Endothelial cell of umbilical vein (primary cell): ENCODE results near the gene OLIG1. TPM values are rescaled to one million over a fixed set of nuclear protein-coding genes. Genes with fewer than 3 reads are reported as not detected.

ENCODE experiments used
- BruUV-seq: library from RNA; stranded (reverse); fragments of 400-500 nt; replicated peaks from 2 replicates; lab custom pipeline; 2021; lab: Mats Ljungman, UMichigan
- CTCF ChIA-PET: fragments of 300-600, 350-600 bp; sonication (Branson Sonifier 250); formaldehyde crosslinking; loops from one replicate; lab custom pipeline; 2021; ENCODE audit warnings: antibody characterized with exemption, inconsistent platforms; lab: Charles Lee
- POLR2A ChIA-PET: fragments of 300-600, 350-600 bp; sonication (Branson Sonifier 250); formaldehyde crosslinking; loops from one replicate; lab custom pipeline; 2021; ENCODE audit warnings: antibody characterized with exemption, inconsistent platforms; lab: Charles Lee
- DNase-seq: peaks from one replicate; pipeline ENCODE4 v3.0.0-alpha.2; 2011; ENCODE audit warnings: low read depth, low spot score
- FAIRE-seq: peaks from 2 replicates; lab custom pipeline; 2011; peaks lifted over from hg19 to GRCh38; lab: Jason Lieb, UNC
- H2AFZ ChIP-seq: 2 replicates; pipeline ENCODE4 v1.6.0; 2012; ENCODE audit warnings: low read depth, low read length, control low read depth, inconsistent platforms
- H3K27ac ChIP-seq: 2 replicates; pipeline ENCODE4 v1.5.1; 2011; ENCODE audit warnings: low read depth, mild to moderate bottlenecking, control low read depth, low read length, moderate library complexity; ENCODE audit not compliant: insufficient read depth
- H3K27me3 ChIP-seq, 2 experiments: 2 replicates each; pipeline versions ENCODE4 v1.6.0 to v1.6.1; 2011; ENCODE audit warnings: low read length in 2 of 2, mixed read lengths in 1 of 2; ENCODE audit not compliant: control insufficient read depth in 2 of 2, insufficient read depth in 2 of 2
- H3K36me3 ChIP-seq, 2 experiments: 2 replicates in 1 of 2; 3 replicates in 1 of 2; pipeline ENCODE4 v1.5.1; 2011; ENCODE audit warnings: low read length in 2 of 2, mild to moderate bottlenecking in 1 of 2, moderate library complexity in 1 of 2; ENCODE audit not compliant: control insufficient read depth in 2 of 2, insufficient read depth in 2 of 2; ENCODE audit errors: extremely low read depth in 1 of 2
- H3K4me1 ChIP-seq: 3 replicates; pipeline ENCODE4 v1.5.1; 2011; ENCODE audit warnings: mild to moderate bottlenecking, low read length; ENCODE audit not compliant: control insufficient read depth, insufficient read depth; ENCODE audit errors: extremely low read depth
- H3K4me2 ChIP-seq: 2 replicates; pipeline ENCODE4 v1.6.1; 2011; ENCODE audit warnings: low read length, control low read depth, mixed read lengths; ENCODE audit not compliant: insufficient read depth
- H3K4me3 ChIP-seq, 3 experiments: fragments of 200-600 bp in 1 of 3; sonication (generic), shearing (Covaris generic) in 1 of 3; replicated peaks in 1 of 3; 2 replicates each; pipeline ENCODE4 v1.5.1; 2011 to 2016; ENCODE audit warnings: control low read depth in 3 of 3, low read length in 3 of 3, mild to moderate bottlenecking in 2 of 3, inconsistent platforms in 1 of 3, low read depth in 1 of 3, moderate library complexity in 1 of 3; ENCODE audit not compliant: insufficient read depth in 1 of 3
- H3K79me2 ChIP-seq: 2 replicates; pipeline ENCODE4 v1.6.0; 2012; ENCODE audit warnings: low read length, inconsistent platforms; ENCODE audit not compliant: control insufficient read depth, insufficient read depth
- H3K9ac ChIP-seq: replicated peaks from 2 replicates; pipeline ENCODE3; 2011; ENCODE audit warnings: low read length, control low read depth; ENCODE audit not compliant: insufficient read depth; ENCODE audit errors: extremely low read depth
- H3K9me1 ChIP-seq: replicated peaks from 3 replicates; pipeline ENCODE4 v1.6.0; 2011; ENCODE audit warnings: mild to moderate bottlenecking, low read length; ENCODE audit not compliant: control insufficient read depth, insufficient read depth; ENCODE audit errors: extremely low read depth
- H3K9me3 ChIP-seq: replicated peaks from 2 replicates; pipeline ENCODE4 v1.5.1; 2012; ENCODE audit warnings: low read length, inconsistent platforms; ENCODE audit not compliant: control insufficient read depth, insufficient read depth
- H4K20me1 ChIP-seq: replicated peaks from 2 replicates; pipeline ENCODE3; 2011; ENCODE audit warnings: mild to moderate bottlenecking, low read length; ENCODE audit not compliant: control insufficient read depth, insufficient read depth; ENCODE audit errors: extremely low read depth
- EZH2 ChIP-seq: IDR thresholded peaks from 2 replicates; pipeline ENCODE4 v1.6.1; 2012; ENCODE audit warnings: borderline replicate concordance, low read depth, mild to moderate bottlenecking, moderate library complexity, low read length, inconsistent platforms; ENCODE audit not compliant: severe bottlenecking
- FOS ChIP-seq: IDR thresholded peaks from 2 replicates; pipeline ENCODE4 v1.6.1; 2011; ENCODE audit warnings: mild to moderate bottlenecking, low read length, moderate library complexity, borderline replicate concordance; ENCODE audit not compliant: insufficient read depth
- GATA2 ChIP-seq: IDR thresholded peaks from 2 replicates; pipeline ENCODE4 v1.7.0; 2011; ENCODE audit warnings: low read depth, mild to moderate bottlenecking, moderate library complexity, mixed read lengths, low read length; ENCODE audit not compliant: insufficient read length, insufficient read depth
- MYC ChIP-seq: IDR thresholded peaks from one replicate; pipeline ENCODE4 v1.6.1; 2011; ENCODE audit warnings: mild to moderate bottlenecking, low read depth, low read length
- POLR2A ChIP-seq: IDR thresholded peaks from 2 replicates; pipeline ENCODE4 v1.6.1; 2012; ENCODE audit warnings: low read depth, mild to moderate bottlenecking, control low read depth, low read length
- POLR2AphosphoS5 ChIP-seq: IDR thresholded peaks from 2 replicates; pipeline ENCODE4 v1.6.1; 2012; ENCODE audit warnings: low read depth, mild to moderate bottlenecking, control low read depth, low read length, moderate library complexity; ENCODE audit not compliant: insufficient read depth
- dilution Hi-C: fragments of 300-500 bp; cut with MboI; formaldehyde crosslinking; loops from one replicate; pipeline ENCODE4 v1.15.0; 2019; ENCODE audit warnings: low sequenced_read_pairs; ENCODE audit not compliant: extremely low pct_ligation_motif_present
- intact Hi-C: fragments of 100-400 bp; cut with micrococcal nuclease; formaldehyde crosslinking; loops from one replicate; pipeline ENCODE4 v1.10.0; 2022
- polyA plus RNA-seq, 4 experiments: library from polyadenylated mRNA; depleted of rRNA in 3 of 4; stranded (reverse) in 3 of 4; unstranded in 1 of 4; fragments of >200 nt; gene quantifications; 2 replicates each; pipeline versions ENCODE4 v1.2.1 to v1.2.3, GENCODE V29; 2011 to 2012; ENCODE audit warnings: missing spikeins in 1 of 4
- total RNA-seq: library from RNA; stranded (reverse); gene quantifications from 2 replicates; pipeline ENCODE4 v1.2.3, GENCODE V29; 2021
- TF ChIP-seq, protein P1 (sequence below): IDR thresholded peaks from 2 replicates; pipeline ENCODE4 v1.6.1; 2011; ENCODE audit not compliant: insufficient read depth, insufficient read length
- TF ChIP-seq, protein P2 (sequence below), 2 donors: IDR thresholded peaks; 1 replicate in 1 of 2; 2 replicates in 1 of 2; pipeline ENCODE4 v1.5.1; 2011; ENCODE audit warnings: low read length in 2 of 2, mild to moderate bottlenecking in 2 of 2, moderate library complexity in 2 of 2, control low read depth in 1 of 2, inconsistent platforms in 1 of 2, low read depth in 1 of 2; ENCODE audit not compliant: insufficient read depth in 1 of 2; ENCODE audit errors: extremely low read depth in 1 of 2

Gene OLIG1
- total and polyA plus RNA-seq, 2 donors (not counting 3 experiments of a cell fraction or from before 2014, with no cell fraction given) = not detected

DNA sequence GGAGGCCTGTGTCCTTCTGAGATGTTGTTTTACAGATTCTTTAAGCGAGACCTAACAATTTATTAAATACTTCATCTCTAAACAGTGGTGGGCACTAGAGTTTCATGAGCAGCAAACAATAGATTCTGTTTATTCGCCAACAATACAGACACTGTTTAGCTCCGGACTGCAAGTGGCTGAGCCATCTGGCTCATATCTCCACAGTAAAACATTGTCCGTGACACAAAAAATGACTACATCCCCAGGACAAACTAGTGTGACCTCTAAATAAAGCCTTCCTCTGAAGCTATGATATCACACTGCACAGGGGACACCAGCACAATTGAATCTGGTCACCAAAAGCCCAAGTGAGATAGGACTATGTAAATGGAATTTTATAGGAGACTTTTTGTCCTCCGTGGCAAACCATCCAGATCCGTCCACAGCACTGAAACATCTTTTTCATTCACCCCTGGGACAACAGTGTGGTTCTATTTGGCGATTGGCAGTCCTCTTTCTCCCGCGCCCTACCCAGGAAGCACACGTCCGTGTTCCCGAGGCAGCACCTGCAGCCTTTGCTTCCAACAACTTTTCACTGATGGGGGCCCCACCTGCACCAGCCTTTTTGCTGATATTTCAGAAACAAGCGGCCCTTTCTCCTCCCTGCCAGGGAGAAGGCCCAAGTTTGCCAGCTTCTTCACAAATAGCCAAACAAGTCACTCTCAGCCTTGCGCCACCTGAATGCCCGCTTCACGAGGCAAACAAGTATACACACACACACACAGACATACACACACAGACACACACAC lies 47.4 kb downstream of the OLIG1 start:
- ChIA-PET CTCF (interaction anchor here (1.5 kb wide), 1 partner anchor 123 kb away, joined by 5 read pairs; no protein-coding TSS in a partner anchor), POLR2A (no interaction called here)
- H3K4me1 ChIP-seq = no peaks in the 10 kb centered on the region
- intact Hi-C loops (no loop called here), dilution Hi-C loops (no loop called here)
- H3K9ac ChIP-seq = no peak overlapping the region
- H3K27ac ChIP-seq = no peak overlapping the region
- no peak overlapping the region for H3K4me3 ChIP-seq
- H2AFZ ChIP-seq = no peak overlapping the region
- H3K79me2 ChIP-seq = no peaks in the 10 kb centered on the region
- H3K36me3 ChIP-seq = no peaks in the 10 kb centered on the region
- DNase-seq = no peak
- H3K9me3 ChIP-seq = no peaks in the 10 kb centered on the region
- no peak overlapping the region for H3K4me2 ChIP-seq
- no peaks in the 10 kb centered on the region for H3K9me1 ChIP-seq
- TF ChIP-seq, protein P1, sequence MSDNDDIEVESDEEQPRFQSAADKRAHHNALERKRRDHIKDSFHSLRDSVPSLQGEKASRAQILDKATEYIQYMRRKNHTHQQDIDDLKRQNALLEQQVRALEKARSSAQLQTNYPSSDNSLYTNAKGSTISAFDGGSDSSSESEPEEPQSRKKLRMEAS = no peak
- TF ChIP-seq POLR2A (no peak), POLR2AphosphoS5 (no peak), MYC (no peak), EZH2 (no peak), GATA2 (no peak), FOS (no peak)
- TF ChIP-seq, protein P2, sequence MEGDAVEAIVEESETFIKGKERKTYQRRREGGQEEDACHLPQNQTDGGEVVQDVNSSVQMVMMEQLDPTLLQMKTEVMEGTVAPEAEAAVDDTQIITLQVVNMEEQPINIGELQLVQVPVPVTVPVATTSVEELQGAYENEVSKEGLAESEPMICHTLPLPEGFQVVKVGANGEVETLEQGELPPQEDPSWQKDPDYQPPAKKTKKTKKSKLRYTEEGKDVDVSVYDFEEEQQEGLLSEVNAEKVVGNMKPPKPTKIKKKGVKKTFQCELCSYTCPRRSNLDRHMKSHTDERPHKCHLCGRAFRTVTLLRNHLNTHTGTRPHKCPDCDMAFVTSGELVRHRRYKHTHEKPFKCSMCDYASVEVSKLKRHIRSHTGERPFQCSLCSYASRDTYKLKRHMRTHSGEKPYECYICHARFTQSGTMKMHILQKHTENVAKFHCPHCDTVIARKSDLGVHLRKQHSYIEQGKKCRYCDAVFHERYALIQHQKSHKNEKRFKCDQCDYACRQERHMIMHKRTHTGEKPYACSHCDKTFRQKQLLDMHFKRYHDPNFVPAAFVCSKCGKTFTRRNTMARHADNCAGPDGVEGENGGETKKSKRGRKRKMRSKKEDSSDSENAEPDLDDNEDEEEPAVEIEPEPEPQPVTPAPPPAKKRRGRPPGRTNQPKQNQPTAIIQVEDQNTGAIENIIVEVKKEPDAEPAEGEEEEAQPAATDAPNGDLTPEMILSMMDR (IDR thresholded peaks at IDR 0.05; ENCODE audit: extremely low read depth in 1 of 2, insufficient read depth in 1 of 2, low read depth in 1 of 2, low read length in 2 of 2) = no peak
- no peak for FAIRE-seq
- no peaks in the 10 kb centered on the region for H4K20me1 ChIP-seq
- H3K27me3 ChIP-seq = peaks cover 15 to 28% of the 10 kb centered on the region in 2 experiments
- BruUV-seq = no TSS peak

Other genes with a start within 250 kb of the OLIG1 start
- gene OLIG2, start 44.2 kb upstream of the OLIG1 start, total RNA-seq = not detected in 2 replicates
- not detected in 2 replicates for gene OLIG2, start 44.2 kb upstream of the OLIG1 start, polyA plus RNA-seq
- 37.0 and 42.1 TPM in 2 replicates for gene IFNAR2, start 159.8 kb downstream of the OLIG1 start, total RNA-seq
- 19.8 and 22.8 TPM in 2 replicates for gene IFNAR2, start 159.8 kb downstream of the OLIG1 start, polyA plus RNA-seq
- 21.7 and 21.9 TPM in 2 replicates for gene IL10RB, start 196.2 kb downstream of the OLIG1 start, total RNA-seq
- gene IL10RB, start 196.2 kb downstream of the OLIG1 start, polyA plus RNA-seq = 22.5 and 31.4 TPM in 2 replicates